ENCODE results near the gene SPEF2.

DNA sequence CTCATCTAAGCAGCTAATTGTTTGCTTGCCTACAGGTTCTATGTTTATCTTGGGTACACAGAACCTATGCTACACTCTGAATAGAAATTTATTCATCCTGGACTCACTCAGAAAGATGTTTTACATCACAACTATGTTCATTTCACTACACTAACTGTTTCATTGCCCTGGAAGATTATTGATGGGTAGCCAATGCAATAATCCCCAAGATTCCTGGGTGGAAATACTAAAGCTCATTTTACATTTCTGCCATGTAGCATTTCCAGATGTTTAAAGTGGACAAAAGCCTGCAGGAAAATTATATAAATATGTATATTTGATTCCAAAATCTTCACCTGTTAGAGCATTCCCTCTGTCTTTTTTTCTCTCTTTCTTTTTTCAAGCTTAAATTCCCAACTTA lies 187.2 kb downstream of the SPEF2 start:
- TF ChIP-seq, protein P1, sequence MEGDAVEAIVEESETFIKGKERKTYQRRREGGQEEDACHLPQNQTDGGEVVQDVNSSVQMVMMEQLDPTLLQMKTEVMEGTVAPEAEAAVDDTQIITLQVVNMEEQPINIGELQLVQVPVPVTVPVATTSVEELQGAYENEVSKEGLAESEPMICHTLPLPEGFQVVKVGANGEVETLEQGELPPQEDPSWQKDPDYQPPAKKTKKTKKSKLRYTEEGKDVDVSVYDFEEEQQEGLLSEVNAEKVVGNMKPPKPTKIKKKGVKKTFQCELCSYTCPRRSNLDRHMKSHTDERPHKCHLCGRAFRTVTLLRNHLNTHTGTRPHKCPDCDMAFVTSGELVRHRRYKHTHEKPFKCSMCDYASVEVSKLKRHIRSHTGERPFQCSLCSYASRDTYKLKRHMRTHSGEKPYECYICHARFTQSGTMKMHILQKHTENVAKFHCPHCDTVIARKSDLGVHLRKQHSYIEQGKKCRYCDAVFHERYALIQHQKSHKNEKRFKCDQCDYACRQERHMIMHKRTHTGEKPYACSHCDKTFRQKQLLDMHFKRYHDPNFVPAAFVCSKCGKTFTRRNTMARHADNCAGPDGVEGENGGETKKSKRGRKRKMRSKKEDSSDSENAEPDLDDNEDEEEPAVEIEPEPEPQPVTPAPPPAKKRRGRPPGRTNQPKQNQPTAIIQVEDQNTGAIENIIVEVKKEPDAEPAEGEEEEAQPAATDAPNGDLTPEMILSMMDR (IDR thresholded peaks at IDR 0.05; ENCODE audit: insufficient read depth, low read depth, low read length), result no peak
- TF ChIP-seq EZH2 (IDR thresholded peaks at IDR 0.05; ENCODE audit: insufficient read depth, low read length), result no peak

All from astrocyte (in vitro differentiated cells and primary cell).